HG03097 (cell line): Measurements from ENCODE around the gene FRYL.

Experiments used
- ATAC-seq: cut with Tn5 transposase; IDR thresholded peaks from one replicate; pipeline ENCODE4 v1.9.1; 2021; ENCODE audit not compliant: unreplicated experiment, low FRiP score

The FRYL gene

GRCh38 chr4:48570646-48571220 lies 209.3 kb downstream of the FRYL start:
- ATAC-seq = no peak

- ATAC-seq = no peak
Observed at GRCh38 chr4:48566034-48566384, 214.1 kb downstream of the FRYL start.

GRCh38 chr4:48565362-48566033 lies 214.6 kb downstream of the FRYL start:
- no peak for ATAC-seq

GRCh38 chr4:48564151-48564550 lies 215.9 kb downstream of the FRYL start:
- ATAC-seq = no peak

- ATAC-seq = no peak
Observed at GRCh38 chr4:48558819-48559218, 221.3 kb downstream of the FRYL start.

GRCh38 chr4:48558026-48558425 lies 222.1 kb downstream of the FRYL start:
- ATAC-seq = no peak

- ATAC-seq = no peak
Observed at GRCh38 chr4:48557478-48557877, 222.6 kb downstream of the FRYL start.

GRCh38 chr4:48556268-48556667 lies 223.8 kb downstream of the FRYL start:
- ATAC-seq = no peak

GRCh38 chr4:48554606-48555005 lies 225.5 kb downstream of the FRYL start:
- no peak for ATAC-seq

- no peak for ATAC-seq
Observed at GRCh38 chr4:48553720-48554119, 226.4 kb downstream of the FRYL start.

- no peak for ATAC-seq
Observed at GRCh38 chr4:48546336-48546735, 233.7 kb downstream of the FRYL start.

GRCh38 chr4:48543796-48544195 lies 236.3 kb downstream of the FRYL start:
- ATAC-seq = no peak

- no peak for ATAC-seq
Observed at GRCh38 chr4:48542888-48543287, 237.2 kb downstream of the FRYL start.

GRCh38 chr4:48539597-48539996 lies 240.5 kb downstream of the FRYL start:
- ATAC-seq = no peak

- ATAC-seq = no peak
Observed at GRCh38 chr4:48538358-48538757, 241.7 kb downstream of the FRYL start.

GRCh38 chr4:48526406-48526805 lies 253.7 kb downstream of the FRYL start:
- no peak for ATAC-seq

- ATAC-seq = no peak
Observed at GRCh38 chr4:48518143-48518542, 261.9 kb downstream of the FRYL start.

- no peak for ATAC-seq
Observed at GRCh38 chr4:48509543-48509942, 270.5 kb downstream of the FRYL start.

- ATAC-seq = no peak
Observed at GRCh38 chr4:48506716-48507115, 273.4 kb downstream of the FRYL start.

- ATAC-seq = no peak
Observed at GRCh38 chr4:48504352-48504751, 275.7 kb downstream of the FRYL start.

GRCh38 chr4:48504026-48504330 lies 276.1 kb downstream of the FRYL start:
- no peak for ATAC-seq

GRCh38 chr4:48503233-48504025 lies 276.6 kb downstream of the FRYL start:
- ATAC-seq = no peak
